IPS-18c (cell line): ENCODE measurements around the gene IL10RA.

ENCODE experiments used
- H3K4me3 ChIP-seq: 2 replicates; pipeline ENCODE4 v1.7.0; 2013; ENCODE audit warnings: low read depth, mild to moderate bottlenecking, low read length, moderate library complexity; ENCODE audit not compliant: insufficient read depth
- H3K9me3 ChIP-seq: one replicate; pipeline ENCODE4 v1.6.1; 2013; ENCODE audit warnings: mild to moderate bottlenecking, low read length, moderate library complexity; ENCODE audit not compliant: control insufficient read depth, insufficient read depth

Gene IL10RA

GRCh38 chr11:118048472-118049370 is 62.5 kb downstream of the IL10RA start:
- no peak overlapping the region for H3K4me3 ChIP-seq
- no peaks in the 10 kb centered on the region for H3K9me3 ChIP-seq

GRCh38 chr11:118049771-118050170 is 63.6 kb downstream of the IL10RA start:
- Histone ChIP-seq H3K4me3 (no peak overlapping the region), H3K9me3 (no peaks in the 10 kb centered on the region)

GRCh38 chr11:118050208-118050891 is 64.2 kb downstream of the IL10RA start:
- Histone ChIP-seq H3K4me3 (no peak overlapping the region), H3K9me3 (no peaks in the 10 kb centered on the region)
